Psoas muscle (tissue), 8 donors: Measurements from ENCODE around the gene RASSF10. TPM values are rescaled to one million over a fixed set of nuclear protein-coding genes. Genes with fewer than 3 reads are reported as not detected.

Source experiments
- ATAC-seq, 4 donors: fragments of 200-7000 bp; cut with Tn5 transposase; one replicate each; pipeline ENCODE4 v1.9.1; 2020; ENCODE audit warnings: moderate library complexity in 3 of 4, mild to moderate bottlenecking in 2 of 4
- DNase-seq, 2 donors: peaks; one replicate each; pipeline ENCODE4 v3.0.0-alpha.2; 2020
- H3K27ac ChIP-seq: fragments of 200-600 bp; one replicate; pipeline ENCODE4 v1.8.0; 2022
- H3K27me3 ChIP-seq, 3 donors: fragments of 200-600 bp in 1 of 3; one replicate each; pipeline versions ENCODE4 v1.6.1 to v1.8.0; 2013 to 2022; ENCODE audit warnings: low read length in 2 of 3, mild to moderate bottlenecking in 2 of 3, moderate library complexity in 1 of 3; ENCODE audit not compliant: insufficient read depth in 3 of 3
- H3K36me3 ChIP-seq, 2 donors: fragments of 200-600 bp in 1 of 2; one replicate each; pipeline versions ENCODE4 v1.6.1 to v1.8.0; 2013 to 2022; ENCODE audit warnings: low read depth in 1 of 2, mild to moderate bottlenecking in 1 of 2, moderate library complexity in 1 of 2; ENCODE audit not compliant: insufficient read depth in 1 of 2
- H3K4me1 ChIP-seq: fragments of 200-600 bp; one replicate; pipeline ENCODE4 v1.8.0; 2022
- H3K4me3 ChIP-seq: fragments of 200-600 bp; one replicate; pipeline ENCODE4 v1.8.0; 2022; ENCODE audit warnings: mild to moderate bottlenecking
- H3K9me3 ChIP-seq: fragments of 200-600 bp; one replicate; pipeline ENCODE4 v1.8.0; 2022
- CTCF ChIP-seq: fragments of 200-600 bp; IDR thresholded peaks from one replicate; pipeline ENCODE4 v1.8.0; 2022; ENCODE audit warnings: antibody characterized with exemption
- WGBS, 3 donors: extraction: QIAGEN DNeasy Blood & Tissue Kit; methylation state at CpG; one replicate each; pipeline versions ENCODE4 v1.1.6 to v1.1.7; 2013; 5-methylcytosine and 5-hydroxymethylcytosine counted together
- intact Hi-C, 2 donors: fragments of 100-400 bp; cut with DNase I; formaldehyde crosslinking; loops; one replicate each; pipeline versions ENCODE4 v1.11.0 to v1.14.2; 2022
- polyA plus RNA-seq, 3 donors: library from polyadenylated mRNA; stranded (reverse); fragments of 200-250 nt; gene quantifications; one replicate each; pipeline ENCODE4 v1.2.3, GENCODE V29; 2013
- total RNA-seq, 4 donors: library from RNA; stranded (reverse); fragmentation: NEBNext Ultra II Directional in 2 of 4; extraction: Animal tissue kit (Norgen Biotek cat#: 25700) in 2 of 4; gene quantifications; one replicate each; pipeline versions ENCODE4 v1.2.1 to v1.2.4, GENCODE V29; 2021 to 2023
- donor health status: healthy with polysubstance abuse.
- donor health status: DM: no; HTN: no; CAD: no; lungs with moderate emphysema.
- donor health status: Bipolar disorder and iron deficiency.
- donor health status: healthy.
- donor health status: DM: yes; HTN: yes; CAD: no.
- donor health status: DM: no; HTN: no; CAD: no.
- donor health status: DM: no; HTN: no; CAD: no.
- donor health status: DM: yes; HTN: yes; CAD: no.

RASSF10 gene
- total and polyA plus RNA-seq, 7 donors: 0.03 to 0.49 (median 0.26) TPM

- Histone ChIP-seq H3K4me1 (no peaks in the 10 kb centered on the region), H3K36me3 (no peaks in the 10 kb centered on the region), H3K4me3 (no peak overlapping the region), H3K27me3 (peaks cover 0 to 8% (median 0%) of the 10 kb centered on the region in 3 donors), H3K27ac (no peak overlapping the region), H3K9me3 (no peaks in the 10 kb centered on the region)
- TF ChIP-seq CTCF: no peak
- no peak for DNase-seq
- WGBS, 3 donors: 86 to 92% (median 88%) methylated on average over 3 of the region's 3 CpGs
- no peak for ATAC-seq
- intact Hi-C loops: no loop called here
Observed at GRCh38 chr11:13000116-13000515, 9.0 kb upstream of the RASSF10 start.

GRCh38 chr11:13000721-13001120 is 8.4 kb upstream of the RASSF10 start:
- intact Hi-C loops: no loop called here
- Histone ChIP-seq H3K9me3 (no peaks in the 10 kb centered on the region), H3K36me3 (no peaks in the 10 kb centered on the region), H3K27me3 (peaks cover 0 to 12% (median 0%) of the 10 kb centered on the region in 3 donors), H3K4me3 (no peak overlapping the region), H3K4me1 (no peaks in the 10 kb centered on the region), H3K27ac (no peak overlapping the region)
- ATAC-seq: no peak
- TF ChIP-seq CTCF: no peak
- 16 to 22% (median 19%) methylated on average over 5 of the region's 5 CpGs for WGBS, 3 donors
- no peak for DNase-seq

- DNase-seq: no peak
- H3K27me3 ChIP-seq: peaks cover 0 to 36% (median 11%) of the 10 kb centered on the region in 3 donors
- no peak overlapping the region for H3K4me3 ChIP-seq
- no peak for TF ChIP-seq CTCF
- 67 to 74% (median 68%) methylated on average over 4 of the region's 4 CpGs for WGBS, 3 donors
- ATAC-seq: no peak
- H3K4me1 ChIP-seq: peaks cover 1% of the 10 kb centered on the region
- no peaks in the 10 kb centered on the region for H3K36me3 ChIP-seq
- intact Hi-C loops: no loop called here
- no peak overlapping the region for H3K27ac ChIP-seq
- no peaks in the 10 kb centered on the region for H3K9me3 ChIP-seq
Observed at GRCh38 chr11:13003736-13004493, 5.2 kb upstream of the RASSF10 start.

GRCh38 chr11:13007182-13008060 is 1.7 kb upstream of the RASSF10 start:
- peaks cover 17% of the 10 kb centered on the region for H3K4me1 ChIP-seq
- H3K27me3 ChIP-seq: peaks cover 0 to 70% (median 29%) of the 10 kb centered on the region in 3 donors
- ATAC-seq (no peak), DNase-seq (no peak)
- no peak for TF ChIP-seq CTCF
- WGBS, 3 donors: 83 to 84% (median 83%) methylated on average over 4 of the region's 4 CpGs
- no peak overlapping the region for H3K4me3 ChIP-seq
- intact Hi-C loops: no loop called here
- no peak overlapping the region for H3K27ac ChIP-seq
- H3K9me3 ChIP-seq: no peaks in the 10 kb centered on the region
- no peaks in the 10 kb centered on the region for H3K36me3 ChIP-seq
